CD4-positive, alpha-beta memory T cell (primary cell): ENCODE data around the gene SRPK2. TPM values are rescaled to one million over a fixed set of nuclear protein-coding genes. Genes with fewer than 3 reads are reported as not detected.

Experiments
- CTCF ChIA-PET: fragments of 350-600 bp; sonication (Branson Sonifier 250); formaldehyde crosslinking; loops from one replicate; lab custom pipeline; 2021; ENCODE audit warnings: inconsistent platforms; ENCODE audit not compliant: partially characterized antibody; lab: Charles Lee
- POLR2A ChIA-PET: fragments of 350-600 bp; sonication (Branson Sonifier 250); formaldehyde crosslinking; loops from one replicate; lab custom pipeline; 2021; ENCODE audit not compliant: partially characterized antibody; lab: Charles Lee
- DNase-seq, 5 donors: peaks; one replicate each; pipeline versions ENCODE4 v3.0.0 to v3.0.0-alpha.2; 2020 to 2022; ENCODE audit warnings: mixed read lengths in 1 of 5
- H3K27ac ChIP-seq: one replicate; pipeline ENCODE4 v1.7.0; 2013; ENCODE audit warnings: low read depth, low read length
- H3K27me3 ChIP-seq: 2 replicates; pipeline ENCODE4 v1.7.0; 2013; ENCODE audit warnings: mild to moderate bottlenecking, low read length, moderate library complexity; ENCODE audit not compliant: insufficient read depth
- H3K36me3 ChIP-seq: 2 replicates; pipeline ENCODE4 v1.7.0; 2013; ENCODE audit warnings: mild to moderate bottlenecking, low read length, moderate library complexity; ENCODE audit not compliant: insufficient read depth
- H3K4me1 ChIP-seq: 2 replicates; pipeline ENCODE4 v1.7.0; 2013; ENCODE audit warnings: mild to moderate bottlenecking, low read length, moderate library complexity; ENCODE audit not compliant: insufficient read depth
- H3K4me3 ChIP-seq, 2 donors: one replicate each; pipeline ENCODE4 v1.7.0; 2013; ENCODE audit warnings: low read length in 2 of 2, mild to moderate bottlenecking in 1 of 2
- H3K9me3 ChIP-seq, 2 donors: one replicate each; pipeline ENCODE4 v1.7.0; 2013; ENCODE audit warnings: low read length in 2 of 2, control low read depth in 1 of 2; ENCODE audit not compliant: control insufficient read depth in 1 of 2
- H3K27ac Mint-ChIP-seq, 7 donors: one replicate each; pipeline ENCODE4 v1.8.0; 2020 to 2021; ENCODE audit warnings: mixed read lengths in 7 of 7, mild to moderate bottlenecking in 6 of 7, inconsistent platforms in 3 of 7, moderate library complexity in 3 of 7
- H3K27me3 Mint-ChIP-seq, 2 donors: one replicate each; pipeline ENCODE4 v1.8.0; 2020 to 2021; ENCODE audit warnings: mixed read lengths in 2 of 2
- H3K36me3 Mint-ChIP-seq, 2 donors: one replicate each; pipeline ENCODE4 v1.8.0; 2020 to 2021; ENCODE audit warnings: mixed read lengths in 2 of 2, inconsistent platforms in 1 of 2, mild to moderate bottlenecking in 1 of 2
- H3K4me1 Mint-ChIP-seq, 4 donors: one replicate each; pipeline ENCODE4 v1.8.0; 2020 to 2021; ENCODE audit warnings: mixed read lengths in 4 of 4, mild to moderate bottlenecking in 1 of 4
- H3K4me3 Mint-ChIP-seq, 8 donors: one replicate each; pipeline ENCODE4 v1.8.0; 2020 to 2021; ENCODE audit warnings: mixed read lengths in 8 of 8, mild to moderate bottlenecking in 7 of 8, moderate library complexity in 6 of 8, inconsistent platforms in 3 of 8
- H3K9me3 Mint-ChIP-seq, 8 donors: one replicate each; pipeline ENCODE4 v1.8.0; 2020 to 2021; ENCODE audit warnings: mixed read lengths in 8 of 8, mild to moderate bottlenecking in 5 of 8, inconsistent platforms in 3 of 8, moderate library complexity in 1 of 8
- intact Hi-C: fragments of 100-400 bp; cut with micrococcal nuclease; formaldehyde crosslinking; loops from one replicate; pipeline ENCODE4 v1.15.1; 2023
- polyA plus RNA-seq, 2 donors: library from polyadenylated mRNA; unstranded; fragments of 300-500 nt; fragmentation: Illumina TruSeq; gene quantifications; one replicate each; pipeline ENCODE4 v1.2.3, GENCODE V29; 2021
- total RNA-seq, 2 experiments: library from RNA; stranded (reverse); gene quantifications; one replicate each; pipeline ENCODE4 v1.2.3, GENCODE V29; 2021

The SRPK2 gene
- total and polyA plus RNA-seq, 4 experiments from 2014 or later: 36.0 to 55.2 (median 51.7) TPM

DNA sequence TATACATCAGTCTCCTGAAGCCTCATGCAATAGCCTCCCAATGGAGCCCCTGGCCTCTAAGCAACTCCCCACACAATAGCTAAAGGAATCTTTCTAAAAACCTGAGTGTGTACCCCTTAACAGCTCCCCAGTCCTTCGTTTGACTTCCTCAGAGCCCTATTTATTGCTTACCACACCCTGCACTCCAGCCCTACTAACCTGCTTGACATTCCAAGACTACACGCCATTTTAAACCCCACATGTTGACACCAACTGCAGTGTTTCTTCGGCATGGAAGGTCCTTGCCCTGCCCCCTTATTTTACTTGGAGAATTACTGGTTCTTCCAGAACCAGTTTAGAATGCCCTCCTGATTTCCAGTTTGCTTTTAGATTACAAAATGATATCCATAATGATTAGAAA is 10.8 kb downstream of the SRPK2 start:
- intact Hi-C loops: no loop called here
- no peak overlapping the region for H3K27ac ChIP-seq
- H3K4me1 Mint-ChIP-seq: peaks cover 26 to 60% (median 43%) of the 10 kb centered on the region in 4 donors
- peak overlapping the region in 2 of 7 donors; percentile 29 to 73 for H3K27ac Mint-ChIP-seq
- H3K27me3 ChIP-seq: no peaks in the 10 kb centered on the region
- ChIA-PET CTCF (no interaction called here), POLR2A (interaction anchor here (1.3 kb wide), 1 partner anchor 10 kb away, joined by 7 read pairs; the partner anchor contains the start of gene SRPK2)
- H3K9me3 ChIP-seq: no peaks in the 10 kb centered on the region
- DNase-seq: no peak
- no peak overlapping the region for H3K4me3 ChIP-seq
- no peaks in the 10 kb centered on the region for H3K36me3 ChIP-seq
- H3K4me3 Mint-ChIP-seq: no peak overlapping the region
- H3K27me3 Mint-ChIP-seq: no peaks in the 10 kb centered on the region
- H3K4me1 ChIP-seq: peaks cover 12% of the 10 kb centered on the region
- peaks cover 0 to 2% (median 0%) of the 10 kb centered on the region in 8 donors for H3K9me3 Mint-ChIP-seq
- H3K36me3 Mint-ChIP-seq: peaks cover 0 to 3% of the 10 kb centered on the region in 2 donors

DNA sequence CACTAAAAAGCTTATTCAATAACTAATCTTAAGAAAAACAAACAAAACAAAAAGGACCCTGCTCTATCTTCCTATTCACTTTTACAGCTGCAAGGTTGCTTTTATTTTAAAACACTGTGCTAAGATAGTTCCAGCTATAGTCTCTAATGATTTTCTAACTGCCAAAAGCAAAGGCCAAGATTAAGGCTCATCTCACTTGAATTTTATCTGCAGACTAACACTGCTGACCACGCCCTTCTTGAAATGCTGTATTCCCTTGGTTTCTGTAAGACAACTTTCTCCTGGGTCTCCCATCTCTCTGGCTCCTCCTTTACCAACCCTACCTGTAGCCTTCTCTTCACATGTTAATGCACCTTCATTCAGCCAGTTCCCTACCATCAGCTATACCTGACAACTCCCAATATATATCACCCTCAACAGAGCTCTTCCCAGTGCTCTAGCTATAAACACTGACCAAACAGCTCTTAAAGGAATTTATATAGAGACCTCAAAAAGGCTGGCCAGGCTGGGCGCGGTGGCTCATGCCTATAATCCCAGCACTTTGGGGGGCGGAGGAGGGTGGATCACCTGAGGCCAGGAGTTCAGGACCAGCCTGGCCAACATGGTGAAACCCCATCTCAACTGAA is 11.7 kb downstream of the SRPK2 start:
- Histone ChIP-seq H3K27ac (no peak overlapping the region), H3K27me3 (no peaks in the 10 kb centered on the region), H3K4me1 (peaks cover 12% of the 10 kb centered on the region), H3K4me3 (no peak overlapping the region), H3K9me3 (no peaks in the 10 kb centered on the region), H3K36me3 (no peaks in the 10 kb centered on the region)
- ChIA-PET POLR2A (interaction anchor here (0.8 to 1.3 kb wide), 2 partner anchors 9 to 11 kb away, joined by 3 to 7 read pairs; partner anchors contain the start of gene SRPK2), CTCF (no interaction called here)
- H3K4me3 Mint-ChIP-seq: peak overlapping the region in 3 of 8 donors; percentile 7 to 55 (median 9)
- H3K36me3 Mint-ChIP-seq: no peaks in the 10 kb centered on the region
- H3K27ac Mint-ChIP-seq: peak overlapping the region in 4 of 7 donors; percentile 1 to 42 (median 22)
- peaks cover 24 to 63% (median 43%) of the 10 kb centered on the region in 4 donors for H3K4me1 Mint-ChIP-seq
- H3K27me3 Mint-ChIP-seq: no peaks in the 10 kb centered on the region
- DNase-seq: no peak
- peaks cover 0 to 2% (median 0%) of the 10 kb centered on the region in 8 donors for H3K9me3 Mint-ChIP-seq
- intact Hi-C loops: no loop called here

DNA sequence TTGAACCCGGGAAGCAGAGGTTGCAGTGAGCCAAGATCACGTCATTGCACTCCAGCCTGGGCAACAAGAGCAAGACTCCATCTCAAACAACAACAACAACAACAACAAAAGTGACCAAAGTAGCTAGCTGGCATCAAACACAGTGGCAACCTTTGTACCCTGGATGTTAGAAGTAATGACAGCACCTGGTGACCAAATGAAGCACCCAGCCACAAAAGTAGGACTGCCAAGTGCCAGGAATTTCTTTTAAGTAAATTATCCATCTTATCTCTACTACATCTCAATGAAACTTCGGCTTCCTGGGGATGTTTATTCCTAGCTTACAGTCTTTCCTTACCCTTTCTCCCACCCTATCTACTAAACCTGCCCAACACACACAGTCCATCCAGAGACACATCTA is 18.8 kb downstream of the SRPK2 start:
- Histone ChIP-seq H3K36me3 (no peaks in the 10 kb centered on the region), H3K27me3 (no peaks in the 10 kb centered on the region), H3K4me3 (no peak overlapping the region), H3K27ac (no peak overlapping the region), H3K4me1 (peaks cover 25% of the 10 kb centered on the region), H3K9me3 (no peaks in the 10 kb centered on the region)
- H3K9me3 Mint-ChIP-seq: peaks cover 0 to 2% (median 0%) of the 10 kb centered on the region in 8 donors
- CTCF ChIA-PET: interaction anchor here (1.8 kb wide), 1 partner anchor 60 kb away, joined by 4 read pairs; no protein-coding TSS in a partner anchor
- peaks cover 25 to 63% (median 37%) of the 10 kb centered on the region in 4 donors for H3K4me1 Mint-ChIP-seq
- H3K27me3 Mint-ChIP-seq: no peaks in the 10 kb centered on the region
- H3K4me3 Mint-ChIP-seq: no peak overlapping the region
- intact Hi-C loops: no loop called here
- H3K36me3 Mint-ChIP-seq: peaks cover 0 to 4% of the 10 kb centered on the region in 2 donors
- peak overlapping the region in 5 of 7 donors; percentile 3 to 78 (median 42) for H3K27ac Mint-ChIP-seq
- POLR2A ChIA-PET: no interaction called here
- no peak for DNase-seq

DNA sequence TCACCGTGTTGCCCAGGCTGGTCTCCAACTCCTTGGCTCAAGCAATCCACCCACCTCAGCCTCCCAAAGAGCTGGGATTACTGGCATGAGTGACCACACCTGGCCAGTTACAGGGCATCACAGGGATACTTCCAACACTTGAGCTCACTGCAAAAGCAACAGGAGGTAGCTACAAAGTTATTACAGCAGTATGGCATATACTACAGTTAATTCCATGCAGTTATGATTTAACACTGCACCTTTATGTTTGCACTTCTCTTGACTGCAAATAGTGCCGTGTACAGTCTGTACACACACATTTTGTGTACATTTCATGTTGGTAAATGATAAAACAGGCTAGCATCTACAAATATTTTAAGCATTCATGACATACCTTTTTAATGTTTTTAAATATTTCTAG is 21.3 kb downstream of the SRPK2 start:
- no peaks in the 10 kb centered on the region for H3K27me3 Mint-ChIP-seq
- ChIA-PET POLR2A (interaction anchor here (0.8 to 2.9 kb wide), 3 partner anchors 10 to 15 kb away, joined by 3 to 13 read pairs (median 3); no protein-coding TSS in a partner anchor), CTCF (interaction anchor here (0.7 to 1.8 kb wide), 3 partner anchors 12 to 62 kb away, joined by 3 to 8 read pairs (median 4); no protein-coding TSS in a partner anchor)
- H3K4me3 Mint-ChIP-seq: no peak overlapping the region
- peaks cover 1 to 11% of the 10 kb centered on the region in 2 donors for H3K36me3 Mint-ChIP-seq
- peak overlapping the region in 1 of 7 donors; percentile 77 for H3K27ac Mint-ChIP-seq
- Histone ChIP-seq H3K9me3 (no peaks in the 10 kb centered on the region), H3K27ac (no peak overlapping the region), H3K36me3 (no peaks in the 10 kb centered on the region), H3K27me3 (no peaks in the 10 kb centered on the region), H3K4me3 (no peak overlapping the region), H3K4me1 (peaks cover 25% of the 10 kb centered on the region)
- no peak for DNase-seq
- peaks cover 0 to 7% (median 2%) of the 10 kb centered on the region in 8 donors for H3K9me3 Mint-ChIP-seq
- intact Hi-C loops: no loop called here
- H3K4me1 Mint-ChIP-seq: peaks cover 23 to 57% (median 34%) of the 10 kb centered on the region in 4 donors

DNA sequence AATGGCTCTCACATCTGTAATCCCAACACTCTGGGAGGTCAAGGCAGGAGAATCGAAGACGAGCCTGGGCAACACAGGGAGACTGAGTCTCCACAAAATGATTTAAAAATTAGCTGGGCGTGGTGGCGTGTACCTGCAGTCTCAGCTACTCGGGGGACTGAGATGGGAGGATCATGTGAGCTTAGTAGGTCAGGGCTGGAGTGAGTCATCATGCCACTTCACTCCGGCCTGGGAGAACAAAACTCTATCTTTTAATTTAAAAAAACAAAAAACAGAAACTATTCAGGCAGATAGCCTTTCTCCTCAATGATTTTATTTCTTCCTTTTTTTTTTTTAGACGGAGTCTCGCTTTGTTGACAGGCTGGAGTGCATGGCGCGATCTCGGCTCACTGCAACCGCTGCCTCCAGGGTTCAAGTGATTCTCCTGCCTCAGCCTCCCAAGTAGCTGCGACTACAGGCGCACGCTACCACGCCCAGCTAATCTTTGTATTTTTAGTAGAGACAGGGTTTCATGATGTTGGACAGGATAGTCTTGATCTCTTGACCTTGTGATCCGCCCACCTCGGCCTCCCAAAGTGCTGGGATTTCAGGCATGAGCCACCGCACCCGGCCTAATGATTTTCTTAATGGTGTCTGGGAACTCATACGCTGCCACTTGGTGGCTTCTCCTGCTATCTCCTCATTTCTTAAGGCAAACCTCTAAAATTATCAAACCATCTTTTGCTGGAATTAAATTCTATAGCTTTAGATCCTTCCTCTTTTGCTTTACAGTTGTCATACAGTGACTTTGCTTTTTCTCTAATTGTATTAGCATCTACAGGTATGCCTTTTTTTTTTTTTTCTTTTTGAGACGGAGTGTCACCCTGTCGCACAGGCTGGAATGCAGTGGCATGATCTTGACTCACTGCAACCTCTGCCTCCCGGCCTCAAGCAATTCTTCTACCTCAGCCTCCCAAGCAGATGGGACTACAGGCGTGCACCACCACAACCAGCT is 22.9 kb downstream of the SRPK2 start:
- no peak for DNase-seq
- Mint-ChIP-seq H3K4me1 (peaks cover 26 to 65% (median 38%) of the 10 kb centered on the region in 4 donors), H3K4me3 (no peak overlapping the region), H3K9me3 (peaks cover 0 to 15% (median 6%) of the 10 kb centered on the region in 8 donors), H3K36me3 (peaks cover 11% of the 10 kb centered on the region in 2 donors), H3K27me3 (no peaks in the 10 kb centered on the region), H3K27ac (peak overlapping the region in 3 of 7 donors; percentile 41 to 51 (median 46))
- ChIA-PET POLR2A (interaction anchor here (0.6 kb wide), 1 partner anchor 349 kb away, joined by 3 read pairs; no protein-coding TSS in a partner anchor), CTCF (interaction anchor here (0.7 to 1.3 kb wide), 3 partner anchors 12 to 119 kb away, joined by 3 read pairs; no protein-coding TSS in a partner anchor)
- peaks cover 22% of the 10 kb centered on the region for H3K4me1 ChIP-seq
- no peak overlapping the region for H3K4me3 ChIP-seq
- no peak overlapping the region for H3K27ac ChIP-seq
- intact Hi-C loops: no loop called here
- no peaks in the 10 kb centered on the region for H3K9me3 ChIP-seq
- no peaks in the 10 kb centered on the region for H3K36me3 ChIP-seq
- no peaks in the 10 kb centered on the region for H3K27me3 ChIP-seq

DNA sequence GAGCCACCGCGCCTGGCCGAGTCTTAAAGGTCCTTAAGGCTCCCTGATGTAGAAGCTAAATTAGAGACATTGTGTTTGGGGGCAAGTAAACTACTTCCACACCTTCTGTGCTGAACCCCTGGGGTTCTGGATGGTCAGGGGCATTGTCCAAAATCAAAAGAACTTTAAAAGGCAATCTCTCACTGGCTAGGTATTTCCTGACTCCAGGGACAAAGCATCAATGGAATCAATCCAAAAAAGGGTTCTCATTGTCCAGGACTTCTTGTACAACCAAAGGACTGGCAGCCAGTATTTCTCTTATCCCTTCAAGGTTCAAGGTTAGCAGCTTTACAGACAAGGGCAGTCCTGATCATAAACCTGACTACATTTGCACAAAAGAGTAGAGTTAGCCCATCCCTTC is 24.0 kb downstream of the SRPK2 start:
- Histone ChIP-seq H3K27me3 (no peaks in the 10 kb centered on the region), H3K9me3 (no peaks in the 10 kb centered on the region), H3K4me3 (no peak overlapping the region), H3K36me3 (no peaks in the 10 kb centered on the region), H3K4me1 (peaks cover 18% of the 10 kb centered on the region), H3K27ac (no peak overlapping the region)
- CTCF ChIA-PET: no interaction called here
- POLR2A ChIA-PET: interaction anchor here (0.8 kb wide), 1 partner anchor 19 kb away, joined by 3 read pairs; no protein-coding TSS in a partner anchor
- no peak overlapping the region for H3K4me3 Mint-ChIP-seq
- H3K27me3 Mint-ChIP-seq: no peaks in the 10 kb centered on the region
- peaks cover 29 to 65% (median 40%) of the 10 kb centered on the region in 4 donors for H3K4me1 Mint-ChIP-seq
- no peak overlapping the region for H3K27ac Mint-ChIP-seq
- H3K36me3 Mint-ChIP-seq: peaks cover 11 to 14% of the 10 kb centered on the region in 2 donors
- no peak for DNase-seq
- H3K9me3 Mint-ChIP-seq: peaks cover 0 to 16% (median 6%) of the 10 kb centered on the region in 8 donors
- intact Hi-C loops: no loop called here
